AG04450 (cell line): ENCODE measurements around the gene AMOT. TPM values are rescaled to one million over a fixed set of nuclear protein-coding genes. Genes with fewer than 3 reads are reported as not detected.

ENCODE experiments used
- CTCF ChIA-PET: fragments of 300-600, 350-600 bp; formaldehyde crosslinking; extraction: SDS; loops from one replicate; lab custom pipeline; 2022; ENCODE audit warnings: antibody characterized with exemption, inconsistent platforms; lab: Charles Lee
- POLR2A ChIA-PET: fragments of 350-600 bp; formaldehyde crosslinking; extraction: SDS; loops from one replicate; lab custom pipeline; 2021; ENCODE audit warnings: antibody characterized with exemption, inconsistent platforms; lab: Yijun Ruan, JAX
- DNase-seq: peaks from one replicate; pipeline ENCODE4 v3.0.0-alpha.2; 2011; ENCODE audit warnings: low read depth, low spot score
- H3K27ac ChIP-seq: one replicate; pipeline ENCODE4 v1.5.1; 2012; ENCODE audit warnings: low read depth, low read length, control low read depth
- H3K27me3 ChIP-seq: one replicate; pipeline ENCODE4 v1.6.0; 2012; ENCODE audit warnings: low read length; ENCODE audit not compliant: control insufficient read depth, insufficient read depth
- H3K4me3 ChIP-seq: 2 replicates; pipeline ENCODE4 v1.5.1; 2011; ENCODE audit warnings: mild to moderate bottlenecking, low read depth, low read length, control low read depth
- H3K9me3 ChIP-seq: 2 replicates; pipeline ENCODE4 v1.5.1; 2012; ENCODE audit warnings: low read length; ENCODE audit not compliant: control insufficient read depth, insufficient read depth
- CTCF ChIP-seq: IDR thresholded peaks from 2 replicates; pipeline ENCODE4 v1.5.1; 2011; ENCODE audit warnings: low read depth, low read length, control low read depth, inconsistent platforms
- polyA plus RNA-seq: library from polyadenylated mRNA; depleted of rRNA; stranded (reverse); fragments of >200 nt; gene quantifications from 2 replicates; pipeline ENCODE4 v1.2.3, GENCODE V29; 2011

AMOT gene
- polyA plus RNA-seq, 1 experiment: 9.6 TPM

- POLR2A ChIA-PET: no interaction called here
- no peak for DNase-seq
- TF ChIP-seq CTCF: no peak
- Histone ChIP-seq H3K27ac (no peak overlapping the region), H3K27me3 (no peaks in the 10 kb centered on the region), H3K9me3 (no peaks in the 10 kb centered on the region), H3K4me3 (no peak overlapping the region)
- CTCF ChIA-PET: no interaction called here
Observed at GRCh38 chrX:112808651-112809195, 31.9 kb downstream of the AMOT start.

GRCh38 chrX:112808007-112808406 is 32.6 kb downstream of the AMOT start:
- H3K27me3 ChIP-seq: no peaks in the 10 kb centered on the region
- no peak overlapping the region for H3K27ac ChIP-seq
- POLR2A ChIA-PET: no interaction called here
- TF ChIP-seq CTCF: no peak
- H3K9me3 ChIP-seq: no peaks in the 10 kb centered on the region
- CTCF ChIA-PET: no interaction called here
- H3K4me3 ChIP-seq: no peak overlapping the region
- no peak for DNase-seq

- TF ChIP-seq CTCF: no peak
- CTCF ChIA-PET: no interaction called here
- POLR2A ChIA-PET: no interaction called here
Observed at GRCh38 chrX:112803060-112803459, 37.6 kb downstream of the AMOT start.

GRCh38 chrX:112802541-112802940 is 38.1 kb downstream of the AMOT start:
- TF ChIP-seq CTCF: no peak
- Histone ChIP-seq H3K27ac (no peak overlapping the region), H3K4me3 (no peak overlapping the region), H3K9me3 (no peaks in the 10 kb centered on the region), H3K27me3 (no peaks in the 10 kb centered on the region)
- CTCF ChIA-PET: no interaction called here
- POLR2A ChIA-PET: no interaction called here
- no peak for DNase-seq

More at GRCh38 chrX:112803060-112803459, 37.6 kb downstream of the AMOT start:
- no peak for DNase-seq
- Histone ChIP-seq H3K9me3 (no peaks in the 10 kb centered on the region), H3K27ac (no peak overlapping the region), H3K27me3 (no peaks in the 10 kb centered on the region), H3K4me3 (no peak overlapping the region)

- no peaks in the 10 kb centered on the region for H3K9me3 ChIP-seq
- DNase-seq: no peak
- no peak for TF ChIP-seq CTCF
- no peaks in the 10 kb centered on the region for H3K27me3 ChIP-seq
- ChIA-PET POLR2A (no interaction called here), CTCF (no interaction called here)
- no peak overlapping the region for H3K4me3 ChIP-seq
- no peak overlapping the region for H3K27ac ChIP-seq
Observed at GRCh38 chrX:112800971-112801775, 39.5 kb downstream of the AMOT start.
